Omental fat pad (tissue), 4 donors: Measurements from ENCODE around the gene TMEM181. TPM values are rescaled to one million over a fixed set of nuclear protein-coding genes. Genes with fewer than 3 reads are reported as not detected.

ENCODE experiments used
- ATAC-seq: fragments of 150-250 bp; one replicate; pipeline ENCODE4 v1.9.1; 2016; ENCODE audit warnings: mild to moderate bottlenecking, moderate library complexity; ENCODE audit not compliant: low FRiP score
- DNase-seq: peaks from one replicate; pipeline ENCODE4 v3.0.0-alpha.2; 2019; ENCODE audit warnings: low spot score
- CTCF ChIP-seq, 3 donors: fragments of 450-650 bp; IDR thresholded peaks; one replicate each; pipeline ENCODE4 v1.5.1; 2016 to 2017; ENCODE audit warnings: antibody characterized with exemption in 3 of 3, mild to moderate bottlenecking in 3 of 3, moderate library complexity in 2 of 3
- total RNA-seq, 4 donors: library from RNA; depleted of rRNA; stranded (reverse); fragments of >200 nt; gene quantifications; one replicate each; pipeline ENCODE4 v1.1.0, GENCODE V29; 2016

TMEM181 gene
- total RNA-seq, 4 donors from 2014 or later, result 16.1 to 27.6 (median 20.6) TPM

DNA sequence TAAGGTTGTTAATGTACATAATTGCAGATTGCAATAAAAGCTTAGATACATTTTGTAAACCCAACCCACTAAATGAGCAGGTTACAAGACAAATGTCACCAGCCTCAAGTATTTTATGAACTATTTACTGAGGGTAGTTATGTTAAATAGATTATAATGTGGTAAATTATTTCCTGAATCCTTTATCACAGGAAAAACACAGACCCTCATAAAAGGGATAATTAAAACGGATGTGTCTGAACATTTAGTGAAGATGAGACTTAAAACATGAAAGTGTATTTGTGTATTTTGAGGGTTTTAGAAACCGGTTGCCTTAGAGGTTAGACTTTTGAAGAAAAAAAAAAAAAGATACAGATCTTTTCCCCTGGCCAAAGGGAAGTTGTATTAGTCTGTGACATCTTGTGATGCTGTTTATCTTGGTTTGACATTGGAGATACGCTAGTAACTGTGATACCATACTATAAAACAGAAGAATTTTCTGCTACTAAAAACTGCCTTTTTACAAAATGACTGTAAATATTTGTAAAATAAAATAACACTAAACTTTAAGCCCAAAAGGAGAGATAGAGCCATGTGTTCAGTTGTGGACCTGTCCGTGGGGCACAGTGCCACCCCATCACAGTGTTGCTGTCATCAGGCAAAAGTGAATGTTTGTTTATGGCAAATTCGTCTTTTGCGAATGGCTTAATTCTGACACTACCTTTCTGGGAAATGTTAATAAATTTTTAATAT is 75.0 kb downstream of the TMEM181 start:
- TF ChIP-seq CTCF (IDR thresholded peaks at IDR 0.05), result no peak
- DNase-seq (no peak), ATAC-seq (no peak)

DNA sequence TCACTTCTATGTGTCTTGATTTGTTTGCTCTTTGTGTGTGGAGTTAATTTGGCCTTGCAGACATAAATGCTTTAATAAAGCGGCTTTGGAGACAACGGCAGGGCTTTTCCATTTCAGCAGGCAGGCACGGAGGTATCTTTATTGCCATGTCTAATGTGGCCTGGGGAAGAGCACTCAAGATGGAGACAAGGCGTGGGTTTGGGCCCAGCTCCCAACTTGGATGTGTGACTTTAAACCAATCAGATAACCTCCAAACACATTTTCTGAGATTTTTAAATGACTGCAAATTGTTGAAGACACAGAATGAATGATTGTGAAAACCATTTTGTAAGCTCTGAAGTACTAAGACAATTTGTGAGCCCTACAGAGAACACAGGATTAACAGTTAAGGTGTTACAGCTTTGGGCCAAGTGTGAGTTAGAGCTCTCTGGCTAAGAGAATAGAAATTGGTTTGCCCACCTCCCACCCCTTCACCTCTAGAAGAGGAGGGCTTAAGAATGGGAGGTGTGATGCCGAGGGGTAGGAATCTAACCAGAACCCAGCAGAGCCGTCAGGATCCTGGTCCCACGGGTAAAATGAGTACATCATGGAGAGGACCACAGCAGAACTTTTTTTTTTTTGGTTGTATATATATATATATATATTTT is 75.7 kb downstream of the TMEM181 start:
- ATAC-seq (no peak), DNase-seq (no peak)
- no peak for TF ChIP-seq CTCF (IDR thresholded peaks at IDR 0.05)

DNA sequence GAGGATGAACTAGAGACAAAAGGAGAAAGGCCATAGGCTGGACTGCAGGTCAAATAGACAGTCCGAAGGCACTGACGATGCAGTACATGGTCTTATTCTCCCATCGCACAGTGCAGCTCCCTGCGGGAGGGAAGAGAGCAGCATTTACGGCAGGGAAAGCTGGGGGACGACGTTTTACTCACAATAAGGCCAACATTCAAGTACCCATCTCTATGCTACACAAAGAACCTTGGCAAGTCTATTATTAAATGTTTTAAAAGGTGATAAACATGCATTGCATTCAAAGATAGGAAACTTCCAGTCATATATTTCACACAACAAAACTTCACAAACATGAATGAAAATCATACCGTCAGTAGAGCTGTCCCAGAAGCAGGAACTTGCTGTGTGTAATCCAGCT is 76.9 kb downstream of the TMEM181 start:
- DNase-seq, result no peak
- no peak for ATAC-seq
- no peak for TF ChIP-seq CTCF (IDR thresholded peaks at IDR 0.05)

DNA sequence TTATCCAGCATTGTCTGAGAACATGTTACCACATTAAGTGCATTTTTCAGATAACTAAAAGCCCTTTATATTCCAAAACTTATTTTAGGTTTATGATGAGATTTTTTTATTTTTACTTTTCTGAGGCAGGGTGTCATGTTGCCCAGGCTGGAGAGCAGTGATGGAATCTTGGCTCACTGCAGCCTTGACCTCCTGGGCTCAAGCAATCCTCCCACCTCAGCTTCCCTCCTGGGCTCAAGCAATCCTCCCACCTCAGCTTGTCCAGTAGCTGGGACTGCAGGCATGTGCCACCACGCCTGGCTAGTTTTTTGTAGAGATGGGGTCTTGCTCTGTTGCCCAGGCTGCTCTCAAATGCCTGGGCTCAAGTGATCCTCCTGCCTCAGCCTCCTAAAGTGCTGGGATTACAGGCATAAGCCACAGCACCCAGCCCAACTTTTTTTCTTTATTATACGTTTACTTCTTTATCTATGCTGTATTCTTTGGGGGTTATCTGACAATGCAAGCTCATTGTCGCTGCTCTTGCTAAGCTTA is 78.5 kb downstream of the TMEM181 start:
- DNase-seq, result no peak

GRCh38 chr6:158639056-158639455 is 79.2 kb downstream of the TMEM181 start:
- DNase-seq, result no peak
- no peak for ATAC-seq
- TF ChIP-seq CTCF (IDR thresholded peaks at IDR 0.05), result no peak

More for the DNA sequence above, 78.5 kb downstream of the TMEM181 start:
- no peak for ATAC-seq
- no peak for TF ChIP-seq CTCF (IDR thresholded peaks at IDR 0.05)

DNA sequence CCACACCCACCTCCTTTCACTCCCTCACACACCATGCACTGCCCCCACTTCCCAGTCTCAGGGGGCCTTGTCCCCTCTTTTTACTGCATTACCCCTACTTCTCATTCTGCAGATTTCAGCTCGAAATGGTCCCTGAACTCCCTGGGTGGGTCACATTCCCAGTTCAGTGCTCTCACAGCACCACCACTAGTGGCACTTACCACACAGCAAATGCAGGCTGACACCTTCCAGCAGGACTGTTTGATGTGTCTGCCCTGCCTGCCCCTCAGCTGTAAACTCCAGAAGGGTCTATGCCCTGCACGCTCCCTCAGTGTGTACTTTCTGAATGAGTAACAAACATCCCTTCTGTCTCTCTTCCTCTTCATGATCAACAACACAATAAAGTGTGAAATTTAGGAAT is 80.6 kb downstream of the TMEM181 start:
- DNase-seq, result no peak
- ATAC-seq, result no peak
- no peak for TF ChIP-seq CTCF (IDR thresholded peaks at IDR 0.05)
